Spinal cord (tissue), 10 donors: ENCODE measurements around the gene NTM. TPM values are rescaled to one million over a fixed set of nuclear protein-coding genes. Genes with fewer than 3 reads are reported as not detected.

Experiments used
- DNase-seq, 6 donors: peaks; one replicate each; pipeline versions ENCODE4 v3.0.0 to v3.0.0-alpha.2; 2013 to 2015; ENCODE audit warnings: low spot score in 6 of 6, low read depth in 4 of 6
- H3K27ac ChIP-seq: one replicate; pipeline ENCODE4 v1.5.1; 2013; ENCODE audit warnings: low read depth, low read length, control low read depth
- H3K27me3 ChIP-seq: one replicate; pipeline ENCODE4 v1.6.1; 2013; ENCODE audit warnings: low read length; ENCODE audit not compliant: control insufficient read depth, insufficient read depth
- H3K36me3 ChIP-seq: one replicate; pipeline ENCODE4 v1.6.1; 2013; ENCODE audit warnings: low read length; ENCODE audit not compliant: control insufficient read depth, insufficient read depth
- H3K4me1 ChIP-seq: one replicate; pipeline ENCODE4 v1.6.1; 2013; ENCODE audit warnings: low read length; ENCODE audit not compliant: control insufficient read depth, insufficient read depth
- H3K4me3 ChIP-seq: one replicate; pipeline ENCODE4 v1.5.1; 2013; ENCODE audit warnings: low read depth, low read length, control low read depth
- H3K9me3 ChIP-seq: one replicate; pipeline ENCODE4 v1.6.1; 2013; ENCODE audit warnings: low read length; ENCODE audit not compliant: control insufficient read depth, insufficient read depth
- WGBS: methylation state at CpG from one replicate; pipeline ENCODE4 v1.1.5; 2013; ENCODE audit warnings: missing lambda C conversion rate; ENCODE audit not compliant: insufficient coverage; 5-methylcytosine and 5-hydroxymethylcytosine counted together
- polyA plus RNA-seq, 2 donors: library from polyadenylated mRNA; unstranded; fragments of 120-200 nt; gene quantifications; one replicate each; pipeline ENCODE4 v1.2.1, GENCODE V29; 2013; ENCODE audit not compliant: insufficient read length in 2 of 2
- total RNA-seq, 2 donors: library from RNA; depleted of rRNA in 1 of 2; stranded (reverse); fragments of 120-200 nt in 1 of 2; fragments of >200 nt in 1 of 2; gene quantifications; one replicate each; pipeline versions ENCODE4 v1.2.3 to v1.2.4, GENCODE V29; 2013 to 2014
- donor health status: healthy.

Gene NTM
- total and polyA plus RNA-seq, 4 donors = 69.3 to 181 (median 155) TPM

DNA sequence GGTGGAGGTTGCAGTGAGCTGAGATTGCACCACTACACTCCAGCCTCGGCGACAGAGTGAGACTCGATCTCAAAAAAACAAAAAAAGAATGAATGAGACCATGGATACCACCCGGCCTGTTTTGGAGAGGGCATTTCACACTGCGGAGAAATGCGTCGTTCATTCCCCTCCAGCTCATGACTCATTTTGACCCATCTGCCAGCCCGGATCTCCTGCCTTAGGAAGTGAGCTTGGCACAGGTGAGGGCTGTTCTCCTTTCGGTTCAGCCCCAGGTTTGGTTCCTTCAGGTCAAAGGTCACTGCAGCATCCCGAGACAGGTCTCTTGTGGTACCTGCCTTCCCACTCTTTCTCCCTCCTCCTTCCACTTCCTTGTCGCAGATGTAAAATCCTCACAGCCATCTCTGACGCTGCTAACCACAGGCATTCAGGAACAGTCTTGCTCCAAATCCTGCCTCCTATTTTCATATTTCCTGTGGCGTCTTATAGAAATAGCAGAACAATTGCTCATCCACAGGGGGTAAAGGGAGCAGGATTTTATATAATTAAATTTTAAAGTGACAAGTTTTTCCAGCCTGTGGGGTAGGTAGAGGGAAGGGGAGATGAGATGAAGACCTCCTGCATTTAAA lies 517.9 kb downstream of the NTM start:
- peaks cover 25% of the 10 kb centered on the region for H3K4me1 ChIP-seq
- H3K36me3 ChIP-seq = no peaks in the 10 kb centered on the region
- H3K27ac ChIP-seq = peak overlapping the region; percentile 52
- H3K9me3 ChIP-seq = no peaks in the 10 kb centered on the region
- DNase-seq = peak in 1 of 6 donors; percentile 76
- no peaks in the 10 kb centered on the region for H3K27me3 ChIP-seq
- no peak overlapping the region for H3K4me3 ChIP-seq
- 86% methylated on average over 7 of the region's 13 CpGs for WGBS

- Histone ChIP-seq H3K27me3 (no peaks in the 10 kb centered on the region), H3K4me1 (peaks cover 28% of the 10 kb centered on the region), H3K36me3 (no peaks in the 10 kb centered on the region), H3K4me3 (no peak overlapping the region), H3K27ac (peak overlapping the region; percentile 40), H3K9me3 (no peaks in the 10 kb centered on the region)
- 29% methylated on average over 1 of the region's 2 CpGs for WGBS
- peak in 1 of 6 donors; percentile 71 for DNase-seq
These were observed 518.7 kb downstream of the NTM start for GRCh38 chr11:131889146-131889577.

DNA sequence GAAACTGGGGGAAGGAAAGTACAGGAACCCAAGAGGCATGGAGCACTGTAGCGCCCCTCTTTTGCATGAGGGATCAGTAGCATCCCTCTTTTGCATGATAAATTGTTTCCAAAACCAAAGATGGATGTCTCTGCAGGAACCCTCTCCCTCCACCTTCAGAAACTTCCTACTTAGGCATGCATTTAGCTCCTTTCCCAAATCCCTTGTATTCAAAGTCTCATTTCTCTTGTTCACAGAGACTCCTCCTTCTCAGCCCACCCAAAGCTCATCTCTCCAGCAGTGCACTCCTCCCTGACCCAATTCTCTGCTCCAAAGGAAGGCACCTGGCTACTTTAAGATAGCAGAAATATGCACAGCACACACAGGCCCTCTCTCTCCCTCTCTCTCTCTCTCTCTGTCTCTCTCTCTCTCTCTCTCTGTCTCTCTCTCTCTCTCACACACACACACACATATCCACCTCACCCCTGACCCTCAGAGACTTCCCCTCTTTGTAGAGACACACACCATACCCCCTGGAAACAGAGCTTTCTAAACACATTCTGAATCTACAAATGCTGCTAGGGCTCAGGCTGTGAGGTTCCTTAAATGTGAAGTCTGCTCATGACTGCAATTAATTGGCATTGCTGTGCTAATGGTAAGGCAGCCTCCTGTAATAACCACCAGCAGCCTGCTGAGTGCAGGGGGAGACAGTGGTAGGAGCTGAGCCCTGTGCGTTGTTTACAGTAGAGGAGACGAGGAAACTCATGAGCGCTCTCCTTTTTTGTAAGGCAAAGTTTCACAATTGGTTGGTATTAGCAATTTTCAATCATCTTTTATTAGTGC lies 519.6 kb downstream of the NTM start:
- no CpG with 5 or more reads among the region's 4 CpGs for WGBS
- H3K9me3 ChIP-seq = no peaks in the 10 kb centered on the region
- no peak overlapping the region for H3K27ac ChIP-seq
- no peaks in the 10 kb centered on the region for H3K27me3 ChIP-seq
- no peaks in the 10 kb centered on the region for H3K36me3 ChIP-seq
- peak in 1 of 6 donors; percentile 90 for DNase-seq
- no peak overlapping the region for H3K4me3 ChIP-seq
- peaks cover 36% of the 10 kb centered on the region for H3K4me1 ChIP-seq

DNA sequence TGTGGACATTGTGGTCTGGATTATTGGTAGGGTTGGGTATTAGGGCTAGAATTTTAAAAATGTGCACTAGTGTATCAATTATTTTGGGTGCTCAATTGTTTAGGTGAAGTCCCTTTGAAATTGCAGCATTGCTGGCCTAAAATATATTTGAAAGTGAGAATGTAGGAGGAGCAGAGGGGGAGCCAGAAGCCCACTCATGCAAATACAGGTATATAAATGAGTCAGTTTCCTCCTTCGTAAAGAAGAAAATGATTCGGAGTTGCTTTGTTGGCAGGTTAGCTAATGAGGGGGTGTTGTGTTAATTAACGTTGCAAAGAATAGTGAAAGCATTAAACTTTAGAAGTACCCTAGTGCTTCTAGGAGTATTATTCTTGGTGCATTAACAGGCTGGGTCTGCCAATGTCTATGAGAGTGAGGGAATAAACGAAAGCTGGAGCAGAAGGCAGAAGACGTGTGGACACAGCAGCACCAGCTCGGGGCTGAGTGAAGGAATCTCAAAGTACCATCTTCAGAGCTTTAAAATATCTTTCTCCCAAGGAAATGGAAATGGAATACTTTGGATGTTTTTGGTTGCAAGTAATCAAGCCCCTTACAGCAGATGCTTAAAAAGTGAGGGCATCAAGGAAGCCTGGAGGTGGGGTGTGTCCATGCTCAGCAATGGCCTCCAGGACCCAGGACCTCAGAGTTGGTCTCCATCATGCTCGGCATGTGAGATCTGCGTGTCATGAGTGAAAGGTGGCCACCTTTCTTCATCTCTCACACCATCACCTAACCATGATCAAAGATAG lies 522.9 kb downstream of the NTM start:
- WGBS = 85% methylated on average over 3 of the region's 8 CpGs
- H3K4me1 ChIP-seq = peaks cover 32% of the 10 kb centered on the region

DNA sequence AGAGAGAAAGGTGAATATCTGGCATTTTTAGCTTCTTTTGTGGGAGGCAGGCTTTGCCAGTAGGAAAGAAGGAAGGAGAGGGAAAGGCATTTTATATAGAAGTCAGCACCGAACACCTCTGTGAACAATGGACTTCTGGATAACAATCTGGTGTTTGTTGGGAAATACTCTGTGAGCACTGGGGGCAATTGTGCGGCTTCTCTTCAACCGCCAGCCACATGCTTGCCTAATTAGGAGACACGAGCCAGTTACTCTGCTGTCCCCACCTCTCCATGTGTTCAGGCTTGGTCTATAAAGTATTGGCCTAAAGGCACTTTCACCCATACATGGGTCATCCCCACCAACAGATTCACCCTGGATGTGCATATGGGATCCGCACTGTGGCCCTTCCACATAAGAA lies 523.6 kb downstream of the NTM start:
- Histone ChIP-seq H3K4me3 (no peak overlapping the region), H3K4me1 (peaks cover 26% of the 10 kb centered on the region), H3K36me3 (no peaks in the 10 kb centered on the region), H3K9me3 (no peaks in the 10 kb centered on the region), H3K27ac (no peak overlapping the region), H3K27me3 (no peaks in the 10 kb centered on the region)
- WGBS = 73% methylated on average over 4 of the region's 5 CpGs
- no peak for DNase-seq

More for the DNA sequence above, 522.9 kb downstream of the NTM start:
- no peak for DNase-seq
- H3K4me3 ChIP-seq = no peak overlapping the region
- no peaks in the 10 kb centered on the region for H3K36me3 ChIP-seq
- no peak overlapping the region for H3K27ac ChIP-seq
- H3K27me3 ChIP-seq = no peaks in the 10 kb centered on the region
- H3K9me3 ChIP-seq = no peaks in the 10 kb centered on the region

DNA sequence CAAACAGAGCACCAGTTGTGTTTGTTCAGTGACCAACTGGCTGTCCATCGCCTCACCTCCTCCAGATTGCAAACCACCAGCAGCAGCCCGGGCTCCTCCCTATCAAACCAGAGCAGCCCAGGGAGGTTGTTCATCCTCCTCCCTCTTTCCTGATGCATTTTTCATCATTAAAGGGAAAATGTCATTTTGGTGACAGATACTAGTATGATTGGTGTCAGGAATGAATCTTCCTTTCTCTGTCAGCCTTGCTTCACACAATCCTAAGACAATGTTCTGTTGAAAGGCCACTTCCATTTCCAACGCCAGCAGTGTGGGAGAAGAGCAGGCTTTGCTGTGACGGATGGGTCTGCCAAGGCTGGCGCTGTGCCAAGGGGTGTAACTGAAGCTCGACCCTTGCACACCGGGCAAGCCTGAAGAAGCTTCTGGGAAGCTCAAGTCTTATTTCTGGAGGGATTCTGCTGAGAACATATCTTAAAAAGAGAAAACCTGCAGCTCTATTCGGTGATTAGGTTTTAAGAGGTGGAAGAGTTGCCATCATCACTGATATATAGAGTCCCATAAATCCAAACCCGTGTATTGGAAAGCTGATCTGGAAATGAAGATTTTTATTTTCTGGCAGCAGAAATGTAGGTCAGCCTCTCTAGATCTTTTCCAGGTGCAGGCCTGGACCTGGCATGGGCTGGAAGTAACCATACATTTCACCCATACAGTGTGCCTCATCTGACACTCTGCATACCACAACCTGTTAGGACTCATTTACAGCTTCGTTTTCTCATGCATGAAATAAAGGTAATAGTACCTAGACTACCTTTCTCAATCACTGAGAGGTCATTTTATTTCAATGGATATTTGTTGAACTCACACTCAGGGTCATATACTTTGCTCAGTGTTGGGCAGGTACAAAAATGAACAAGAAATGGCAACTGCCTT lies 524.5 kb downstream of the NTM start:
- Histone ChIP-seq H3K4me3 (no peak overlapping the region), H3K27me3 (no peaks in the 10 kb centered on the region), H3K4me1 (peaks cover 19% of the 10 kb centered on the region), H3K36me3 (no peaks in the 10 kb centered on the region), H3K9me3 (no peaks in the 10 kb centered on the region), H3K27ac (no peak overlapping the region)
- peak in 2 of 6 donors; percentile 64 for DNase-seq
- WGBS = 34% methylated on average over 4 of the region's 10 CpGs

DNA sequence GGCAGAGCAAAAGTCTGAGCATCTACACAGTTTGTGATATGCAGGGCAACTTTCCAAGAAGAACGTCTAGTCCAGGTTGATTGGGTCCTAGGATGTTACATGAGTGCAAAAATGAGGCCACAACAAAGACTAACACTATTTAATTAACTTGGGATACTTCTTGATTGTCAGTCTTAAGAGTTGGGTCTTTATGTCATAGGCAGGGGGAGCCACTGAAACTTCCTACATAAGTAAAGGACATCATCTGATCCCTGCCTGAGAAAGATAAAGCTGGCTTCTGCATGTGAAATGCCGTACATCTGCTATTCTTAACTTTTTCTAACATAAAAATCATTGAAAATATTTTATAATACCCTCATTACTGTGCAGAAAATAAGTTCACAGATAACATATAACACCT lies 525.5 kb downstream of the NTM start:
- Histone ChIP-seq H3K9me3 (no peaks in the 10 kb centered on the region), H3K36me3 (no peaks in the 10 kb centered on the region), H3K4me1 (peaks cover 14% of the 10 kb centered on the region), H3K27ac (no peak overlapping the region), H3K4me3 (no peak overlapping the region), H3K27me3 (no peaks in the 10 kb centered on the region)
- WGBS = no CpG with 5 or more reads among the region's 2 CpGs
- no peak for DNase-seq

DNA sequence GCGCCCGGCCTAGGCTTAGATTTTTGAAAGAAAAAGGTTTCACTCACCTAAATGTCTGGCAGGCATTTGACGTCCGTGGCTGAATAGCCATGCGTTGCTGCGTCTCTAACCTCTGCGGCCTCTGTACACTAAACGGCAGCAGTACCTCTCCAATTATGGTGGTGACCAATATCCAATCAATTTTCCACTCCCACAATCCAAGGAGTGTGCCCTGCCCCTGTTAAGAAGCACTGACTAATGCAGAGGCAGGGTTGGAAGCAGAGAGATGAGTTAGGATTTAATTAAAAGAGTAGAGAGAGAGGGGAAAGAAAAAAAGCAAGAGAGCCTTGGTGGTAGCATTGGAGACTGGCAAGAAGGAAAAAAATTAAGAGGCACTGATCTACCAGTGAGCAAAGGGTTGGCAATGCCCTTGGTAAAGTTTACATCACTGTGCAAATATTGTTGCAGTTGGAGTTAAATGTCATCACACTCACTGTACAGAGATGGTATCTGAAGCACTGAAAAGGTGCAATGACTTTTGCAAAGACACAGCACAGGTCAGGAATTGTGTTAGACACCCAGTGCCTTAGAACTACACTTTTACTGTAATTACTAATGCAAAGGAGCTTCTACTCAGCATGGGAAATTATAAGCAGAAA lies 526.7 kb downstream of the NTM start:
- no peak for DNase-seq
- no peaks in the 10 kb centered on the region for H3K36me3 ChIP-seq
- H3K9me3 ChIP-seq = no peaks in the 10 kb centered on the region
- no peak overlapping the region for H3K27ac ChIP-seq
- H3K4me3 ChIP-seq = no peak overlapping the region
- no peaks in the 10 kb centered on the region for H3K27me3 ChIP-seq
- peaks cover 14% of the 10 kb centered on the region for H3K4me1 ChIP-seq
- WGBS = 95% methylated on average over 7 of the region's 8 CpGs
